NB4 (cell line): ENCODE measurements around the gene SREBF1.

Experiments used
- DNase-seq: peaks from one replicate; pipeline ENCODE4 v3.0.0; 2010; ENCODE audit warnings: low read depth
- H3K4me3 ChIP-seq: one replicate; pipeline ENCODE4 v1.5.1; 2011; ENCODE audit warnings: mild to moderate bottlenecking, low read depth, low read length, moderate library complexity
- CTCF ChIP-seq: IDR thresholded peaks from one replicate; pipeline ENCODE4 v1.5.1; 2012; ENCODE audit warnings: low read depth, low read length
- MAX ChIP-seq: IDR thresholded peaks from 2 replicates; pipeline ENCODE4 v1.6.1; 2011; ENCODE audit warnings: low read depth, low read length
- MYC ChIP-seq: IDR thresholded peaks from 2 replicates; pipeline ENCODE4 v1.6.1; 2011; ENCODE audit warnings: low read depth, low read length
- POLR2A ChIP-seq: IDR thresholded peaks from 2 replicates; pipeline ENCODE4 v1.6.1; 2011; ENCODE audit warnings: mild to moderate bottlenecking; ENCODE audit not compliant: insufficient read length; ENCODE audit errors: extremely low read depth

SREBF1 gene

GRCh38 chr17:17872547-17873345 lies 36.0 kb upstream of the SREBF1 start:
- H3K4me3 ChIP-seq: no peak overlapping the region
- DNase-seq: no peak
- TF ChIP-seq MAX (no peak), POLR2A (no peak), MYC (no peak)

- TF ChIP-seq MAX: no peak
- no peak for DNase-seq
- H3K4me3 ChIP-seq: no peak overlapping the region
Measured at GRCh38 chr17:17871913-17872312, 35.1 kb upstream of the SREBF1 start.

- TF ChIP-seq CTCF: no peak
- no peak for TF ChIP-seq POLR2A
- no peak for TF ChIP-seq MAX
- TF ChIP-seq MYC: no peak
- no peak overlapping the region for H3K4me3 ChIP-seq
- no peak for DNase-seq
Measured at GRCh38 chr17:17870247-17870646, 33.5 kb upstream of the SREBF1 start.

- TF ChIP-seq POLR2A (no peak), CTCF (no peak), MYC (no peak), MAX (no peak)
- H3K4me3 ChIP-seq: no peak overlapping the region
- DNase-seq: no peak
Measured at GRCh38 chr17:17868641-17869522, 32.1 kb upstream of the SREBF1 start.

- no peak overlapping the region for H3K4me3 ChIP-seq
- DNase-seq: no peak
- TF ChIP-seq POLR2A (no peak), CTCF (no peak), MYC (no peak), MAX (no peak)
Measured at GRCh38 chr17:17866897-17867296, 30.1 kb upstream of the SREBF1 start.

- no peak for TF ChIP-seq MYC
- H3K4me3 ChIP-seq: no peak overlapping the region
- DNase-seq: no peak
Measured at GRCh38 chr17:17866425-17866824, 29.6 kb upstream of the SREBF1 start.

GRCh38 chr17:17865035-17865434 lies 28.2 kb upstream of the SREBF1 start:
- TF ChIP-seq POLR2A: no peak
- no peak for TF ChIP-seq MYC
- TF ChIP-seq CTCF: no peak
- no peak for TF ChIP-seq MAX
- no peak overlapping the region for H3K4me3 ChIP-seq
- DNase-seq: no peak
